Body of pancreas (tissue), 4 donors: ENCODE measurements around the gene LTB4R2.

ENCODE experiments used
- CTCF ChIP-seq, 7 experiments: fragments of 450-650 bp in 4 of 7; fragments of 200-600 bp in 3 of 7; sonication (generic) in 3 of 7; IDR thresholded peaks; one replicate each; pipeline ENCODE4 v1.5.1; 2016 to 2019; ENCODE audit warnings: antibody characterized with exemption in 7 of 7
- POLR2A ChIP-seq, 3 donors: fragments of 450-650 bp; IDR thresholded peaks; one replicate each; pipeline ENCODE4 v1.6.1; 2016; ENCODE audit warnings: antibody characterized with exemption in 3 of 3, mild to moderate bottlenecking in 2 of 3

GRCh38 chr14:24315243-24315806 lies 5.4 kb downstream of the LTB4R2 start:
- TF ChIP-seq CTCF (IDR thresholded peaks at IDR 0.05) (no peak), POLR2A (IDR thresholded peaks at IDR 0.05) (no peak)
